ENCODE data around the gene AKT3. TPM values are rescaled to one million over a fixed set of nuclear protein-coding genes. Genes with fewer than 3 reads are reported as not detected.

The AKT3 gene
- total and polyA plus RNA-seq, 4 donors, result 7.1 to 53.1 (median 23.8) TPM

- Histone ChIP-seq H3K27me3 (ENCODE audit: control insufficient read depth in 3 of 3, insufficient read depth in 3 of 3, low read length in 2 of 3) (no peaks in the 10 kb centered on the region), H3K4me3 (no peak overlapping the region), H3K9me3 (ENCODE audit: control insufficient read depth in 4 of 4, insufficient read depth in 3 of 4, low read length in 3 of 4) (no peaks in the 10 kb centered on the region), H3K4me1 (ENCODE audit: control insufficient read depth in 5 of 5, insufficient read depth in 5 of 5, low read length in 5 of 5) (peaks cover 0 to 7% (median 2%) of the 10 kb centered on the region in 5 donors), H3K36me3 (ENCODE audit: control insufficient read depth in 4 of 4, insufficient read depth in 4 of 4, low read length in 4 of 4) (peaks cover 0 to 5% (median 0%) of the 10 kb centered on the region in 4 donors), H3K27ac (ENCODE audit: low read depth in 1 of 2, low read length in 1 of 2) (no peak overlapping the region), H3K9ac (ENCODE audit: insufficient read depth in 1 of 2, low read length in 2 of 2) (no peak overlapping the region)
- 96 to 99% methylated on average over 4 of the region's 4 CpGs for WGBS, 2 donors
- TF ChIP-seq, protein P1, sequence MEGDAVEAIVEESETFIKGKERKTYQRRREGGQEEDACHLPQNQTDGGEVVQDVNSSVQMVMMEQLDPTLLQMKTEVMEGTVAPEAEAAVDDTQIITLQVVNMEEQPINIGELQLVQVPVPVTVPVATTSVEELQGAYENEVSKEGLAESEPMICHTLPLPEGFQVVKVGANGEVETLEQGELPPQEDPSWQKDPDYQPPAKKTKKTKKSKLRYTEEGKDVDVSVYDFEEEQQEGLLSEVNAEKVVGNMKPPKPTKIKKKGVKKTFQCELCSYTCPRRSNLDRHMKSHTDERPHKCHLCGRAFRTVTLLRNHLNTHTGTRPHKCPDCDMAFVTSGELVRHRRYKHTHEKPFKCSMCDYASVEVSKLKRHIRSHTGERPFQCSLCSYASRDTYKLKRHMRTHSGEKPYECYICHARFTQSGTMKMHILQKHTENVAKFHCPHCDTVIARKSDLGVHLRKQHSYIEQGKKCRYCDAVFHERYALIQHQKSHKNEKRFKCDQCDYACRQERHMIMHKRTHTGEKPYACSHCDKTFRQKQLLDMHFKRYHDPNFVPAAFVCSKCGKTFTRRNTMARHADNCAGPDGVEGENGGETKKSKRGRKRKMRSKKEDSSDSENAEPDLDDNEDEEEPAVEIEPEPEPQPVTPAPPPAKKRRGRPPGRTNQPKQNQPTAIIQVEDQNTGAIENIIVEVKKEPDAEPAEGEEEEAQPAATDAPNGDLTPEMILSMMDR (IDR thresholded peaks at IDR 0.05; ENCODE audit: control extremely low read depth, extremely low read depth), result no peak
- DNase-seq (no peak), ATAC-seq (ENCODE audit: insufficient read depth, low FRiP score) (no peak)
These were observed 388.3 kb downstream of the AKT3 start for GRCh38 chr1:243461700-243462099.

- Histone ChIP-seq H3K27ac (ENCODE audit: low read depth in 1 of 2, low read length in 1 of 2) (no peak overlapping the region), H3K36me3 (ENCODE audit: control insufficient read depth in 4 of 4, insufficient read depth in 4 of 4, low read length in 4 of 4) (peaks cover 0 to 8% (median 0%) of the 10 kb centered on the region in 4 donors), H3K27me3 (ENCODE audit: control insufficient read depth in 3 of 3, insufficient read depth in 3 of 3, low read length in 2 of 3) (no peaks in the 10 kb centered on the region), H3K9me3 (ENCODE audit: control insufficient read depth in 4 of 4, insufficient read depth in 3 of 4, low read length in 3 of 4) (no peaks in the 10 kb centered on the region), H3K9ac (ENCODE audit: insufficient read depth in 1 of 2, low read length in 2 of 2) (no peak overlapping the region), H3K4me3 (no peak overlapping the region), H3K4me1 (ENCODE audit: control insufficient read depth in 5 of 5, insufficient read depth in 5 of 5, low read length in 5 of 5) (peaks cover 0 to 7% (median 2%) of the 10 kb centered on the region in 5 donors)
- WGBS, 2 donors, result 35 to 63% methylated on average over 3 of the region's 3 CpGs
- TF ChIP-seq, protein P1 (IDR thresholded peaks at IDR 0.05; ENCODE audit: control extremely low read depth, extremely low read depth), result no peak
- DNase-seq (no peak), ATAC-seq (ENCODE audit: insufficient read depth, low FRiP score) (no peak)
These were observed 391.0 kb downstream of the AKT3 start for GRCh38 chr1:243459059-243459458.

- Histone ChIP-seq H3K9ac (ENCODE audit: insufficient read depth in 1 of 2, low read length in 2 of 2) (no peak overlapping the region), H3K9me3 (ENCODE audit: control insufficient read depth in 4 of 4, insufficient read depth in 3 of 4, low read length in 3 of 4) (no peaks in the 10 kb centered on the region), H3K27me3 (ENCODE audit: control insufficient read depth in 3 of 3, insufficient read depth in 3 of 3, low read length in 2 of 3) (no peaks in the 10 kb centered on the region), H3K27ac (ENCODE audit: low read depth in 1 of 2, low read length in 1 of 2) (no peak overlapping the region), H3K36me3 (ENCODE audit: control insufficient read depth in 4 of 4, insufficient read depth in 4 of 4, low read length in 4 of 4) (peaks cover 0 to 8% (median 0%) of the 10 kb centered on the region in 4 donors), H3K4me3 (no peak overlapping the region), H3K4me1 (ENCODE audit: control insufficient read depth in 5 of 5, insufficient read depth in 5 of 5, low read length in 5 of 5) (peaks cover 0 to 7% (median 2%) of the 10 kb centered on the region in 5 donors)
- no peak for ATAC-seq (ENCODE audit: insufficient read depth, low FRiP score)
- WGBS, 2 donors, result 85 to 92% methylated on average over 9 of the region's 9 CpGs
- DNase-seq, result no peak
- TF ChIP-seq, protein P1 (IDR thresholded peaks at IDR 0.05; ENCODE audit: control extremely low read depth, extremely low read depth), result no peak
These were observed 392.6 kb downstream of the AKT3 start for GRCh38 chr1:243457363-243457982.
